ENCODE measurements around the gene PMVK. TPM values are rescaled to one million over a fixed set of nuclear protein-coding genes. Genes with fewer than 3 reads are reported as not detected.
"Not testable (repeated sequence)": the region's sequence is repeated elsewhere in the genome, so short reads cannot be mapped to it uniquely, and the experiment has no call there.

The PMVK gene
- total RNA-seq, 2 experiments from 2014 or later = 42.6 to 44.1 TPM

- POLR2A ChIA-PET = no interaction called here
- CTCF ChIA-PET = interaction anchor here (0.7 to 1.0 kb wide), 4 partner anchors 17 to 238 kb away, joined by 3 to 4 read pairs (median 4); partner anchors contain the start of gene PBXIP1
Observed at GRCh38 chr1:154938604-154939399, 2.3 kb upstream of the PMVK start.

- ChIA-PET CTCF (interaction anchor here (0.6 to 2.5 kb wide), 4 partner anchors 23 to 79 kb away, joined by 3 to 8 read pairs (median 4); no protein-coding TSS in a partner anchor), POLR2A (interaction anchor here (1.3 kb wide), 1 partner anchor 14 kb away, joined by 5 read pairs; no protein-coding TSS in a partner anchor)
Observed at GRCh38 chr1:154937988-154938386, 1.5 kb upstream of the PMVK start.

- CTCF ChIA-PET = interaction anchor here (0.6 to 2.5 kb wide), 10 partner anchors 12 to 378 kb away, joined by 3 to 8 read pairs (median 4); no protein-coding TSS in a partner anchor
- POLR2A ChIA-PET = interaction anchor here (0.5 to 1.5 kb wide), 5 partner anchors 14 to 115 kb away, joined by 4 to 8 read pairs (median 7); partner anchors contain the start of gene PBXIP1
Observed at GRCh38 chr1:154937085-154937987, 817 bp upstream of the PMVK start.

GRCh38 chr1:154935749-154936554, 567 bp downstream of the PMVK start:
- ChIA-PET POLR2A (interaction anchor here (0.6 to 1.5 kb wide), 7 partner anchors 20 to 376 kb away, joined by 3 to 8 read pairs (median 4); partner anchors contain the start of gene PBXIP1), CTCF (interaction anchor here (0.6 to 2.5 kb wide), 12 partner anchors 10 to 376 kb away, joined by 3 to 8 read pairs (median 4); partner anchors contain the start of gene PYGO2)

GRCh38 chr1:154934358-154934948, 2.1 kb downstream of the PMVK start:
- POLR2A ChIA-PET = no interaction called here

GRCh38 chr1:154931940-154932487, 4.5 kb downstream of the PMVK start:
- POLR2A ChIA-PET = no interaction called here
- CTCF ChIA-PET = no interaction called here

More at GRCh38 chr1:154934358-154934948, 2.1 kb downstream of the PMVK start:
- CTCF ChIA-PET = interaction anchor here (0.6 to 1.0 kb wide), 5 partner anchors 19 to 599 kb away, joined by 3 to 5 read pairs (median 5); no protein-coding TSS in a partner anchor

GRCh38 chr1:154926201-154926600, 10.3 kb downstream of the PMVK start:
- CTCF ChIA-PET = interaction anchor here (1.4 kb wide), 1 partner anchor 10 kb away, joined by 5 read pairs; the partner anchor contains the start of gene PMVK
- POLR2A ChIA-PET = no interaction called here

GRCh38 chr1:154925335-154926170, 11.0 kb downstream of the PMVK start:
- ChIA-PET CTCF (interaction anchor here (0.7 to 1.4 kb wide), 2 partner anchors 11 to 13 kb away, joined by 4 to 5 read pairs; partner anchors contain the start of gene PMVK), POLR2A (interaction anchor here (0.6 kb wide), 1 partner anchor 243 kb away, joined by 5 read pairs; no protein-coding TSS in a partner anchor)

- ChIA-PET CTCF (interaction anchor here (0.6 kb wide), 1 partner anchor 216 kb away, joined by 4 read pairs; no protein-coding TSS in a partner anchor), POLR2A (no interaction called here)
Observed at GRCh38 chr1:154923695-154924094, 12.8 kb downstream of the PMVK start.

GRCh38 chr1:154913273-154913672, 23.2 kb downstream of the PMVK start:
- CTCF ChIA-PET = no interaction called here
- POLR2A ChIA-PET = interaction anchor here (0.6 kb wide), 1 partner anchor 94 kb away, joined by 5 read pairs; no protein-coding TSS in a partner anchor

GRCh38 chr1:154912755-154913154, 23.8 kb downstream of the PMVK start:
- ChIA-PET POLR2A (no interaction called here), CTCF (interaction anchor here (0.6 to 1.1 kb wide), 2 partner anchors 13 to 34 kb away, joined by 3 to 4 read pairs; no protein-coding TSS in a partner anchor)

- ChIA-PET POLR2A (no interaction called here), CTCF (interaction anchor here (0.6 to 1.1 kb wide), 2 partner anchors 13 to 33 kb away, joined by 3 to 4 read pairs; no protein-coding TSS in a partner anchor)
Observed at GRCh38 chr1:154911691-154912550, 24.6 kb downstream of the PMVK start.

- CTCF ChIA-PET = interaction anchor here (0.6 kb wide), 1 partner anchor 24 kb away, joined by 5 read pairs; no protein-coding TSS in a partner anchor
- POLR2A ChIA-PET = no interaction called here
Observed at GRCh38 chr1:154910851-154911250, 25.7 kb downstream of the PMVK start.

GRCh38 chr1:154908937-154909336, 27.6 kb downstream of the PMVK start:
- CTCF ChIA-PET = no interaction called here
- POLR2A ChIA-PET = no interaction called here

- CTCF ChIA-PET, POLR2A ChIA-PET: not testable (repeated sequence)
Observed at GRCh38 chr1:154908129-154908528, 28.4 kb downstream of the PMVK start.

GRCh38 chr1:154906621-154907081, 29.9 kb downstream of the PMVK start:
- POLR2A ChIA-PET = no interaction called here
- CTCF ChIA-PET = interaction anchor here (0.8 to 1.5 kb wide), 3 partner anchors 31 to 180 kb away, joined by 3 to 5 read pairs (median 3); no protein-coding TSS in a partner anchor

Measured in activated CD8-positive, alpha-beta memory T cell treated with anti-CD3 and anti-CD28 coated beads for 36 hours (primary cell).